ENCODE measurements around the gene SLC30A10. TPM values are rescaled to one million over a fixed set of nuclear protein-coding genes. Genes with fewer than 3 reads are reported as not detected.
"Not testable (repeated sequence)": the region's sequence is repeated elsewhere in the genome, so short reads cannot be mapped to it uniquely, and the experiment has no call there.

Gene SLC30A10
- polyA plus RNA-seq, result under 1 TPM in 1 of 3 donors, not detected in 2; 0.03 TPM

DNA sequence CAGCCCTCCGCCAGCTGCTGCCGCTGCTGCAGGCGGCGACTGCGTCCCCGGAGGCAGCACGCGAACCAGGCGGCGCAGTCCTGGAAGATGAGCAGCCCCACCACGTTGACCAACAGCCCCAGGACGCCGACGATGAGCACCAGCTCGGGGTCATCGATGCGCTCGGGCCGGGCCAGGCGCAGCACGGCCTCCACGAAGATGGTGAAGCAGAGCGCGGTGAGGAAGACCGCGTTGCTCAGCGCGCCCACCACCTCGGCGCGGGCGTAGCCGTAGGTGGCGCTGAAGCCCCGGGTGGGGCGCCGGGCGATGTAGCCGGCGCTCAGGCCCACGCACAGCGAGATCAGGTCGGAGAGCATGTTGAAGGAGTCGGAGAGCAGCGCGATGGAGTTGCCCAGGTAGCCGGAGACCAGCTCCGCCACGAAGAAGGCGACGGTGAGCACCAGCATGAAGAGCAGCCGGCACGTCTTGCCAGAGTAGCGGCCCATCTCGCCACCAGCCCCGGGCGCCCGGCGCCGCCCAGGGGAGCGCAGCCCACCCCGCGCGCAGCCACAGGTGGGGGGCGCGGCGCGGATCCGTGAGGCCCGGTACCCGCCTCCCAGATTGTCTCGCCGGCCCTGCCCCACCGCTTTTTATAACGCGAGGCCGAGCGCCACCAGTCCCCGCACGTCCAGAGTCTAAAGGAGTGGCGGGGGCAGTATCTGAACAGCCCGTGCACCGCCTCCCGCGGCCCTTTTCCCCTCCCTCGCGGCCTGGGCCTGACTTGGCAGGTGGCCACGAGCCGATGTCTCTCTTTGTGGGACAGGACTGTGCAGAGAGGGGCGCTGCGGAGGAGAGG lies at the start of gene SLC30A10:
Gene SLC30A10 (minus strand): TSS at position 602 of the 835 bp plus-strand sequence. CDS start 117 bp downstream, at position 485.
- no peak within 1 kb of the TSS for H3K27ac ChIP-seq (ENCODE audit: low read depth, low read length)
- 1% methylated on average over 78 to 91 of the region's 91 CpGs for WGBS, 3 donors

GRCh38 chr1:219973213-219973612 lies 44.9 kb upstream of the SLC30A10 start:
- no peak overlapping the region for H3K27ac ChIP-seq (ENCODE audit: low read depth, low read length)
- 63 to 91% (median 85%) methylated on average over 3 of the region's 3 CpGs for WGBS, 3 donors

DNA sequence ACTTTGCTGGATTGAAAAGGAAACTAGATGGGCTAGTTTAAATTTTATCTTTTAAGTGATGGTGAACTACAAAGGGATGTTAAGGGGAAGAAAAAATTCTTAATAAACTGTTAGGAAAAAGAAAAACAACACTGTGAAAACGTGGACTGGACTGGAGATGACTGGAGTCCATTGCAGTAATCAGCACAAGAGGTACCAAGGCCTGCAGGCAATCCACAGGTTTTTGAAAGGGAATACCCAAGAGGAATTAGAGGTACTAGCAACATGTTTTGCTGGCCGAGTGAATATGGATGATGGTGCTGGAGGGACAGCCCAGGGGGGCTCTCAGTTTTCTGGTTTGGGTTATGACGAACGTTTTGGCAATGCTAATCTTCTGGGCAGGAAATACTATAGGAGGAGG lies 39.0 kb upstream of the SLC30A10 start:
- H3K27ac ChIP-seq (ENCODE audit: low read depth, low read length), result no peak overlapping the region
- WGBS, 3 donors, result 82 to 89% (median 89%) methylated on average over 4 of the region's 4 CpGs

GRCh38 chr1:219966071-219966349 lies 37.7 kb upstream of the SLC30A10 start:
- H3K27ac ChIP-seq (ENCODE audit: low read depth, low read length), result no peak overlapping the region
- WGBS, 3 donors, result 76 to 91% (median 91%) methylated on average over 2 of the region's 2 CpGs

- 75 to 86% (median 84%) methylated on average over 6 of the region's 6 CpGs for WGBS, 3 donors
- H3K27ac ChIP-seq (ENCODE audit: low read depth, low read length), result no peak overlapping the region
Observed at GRCh38 chr1:219965285-219966070, 37.1 kb upstream of the SLC30A10 start.

- WGBS, 3 donors, result 54 to 88% (median 82%) methylated on average over 7 of the region's 7 CpGs
- H3K27ac ChIP-seq (ENCODE audit: low read depth, low read length), result no peak overlapping the region
Observed at GRCh38 chr1:219963432-219963831, 35.1 kb upstream of the SLC30A10 start.

GRCh38 chr1:219961684-219962083 lies 33.3 kb upstream of the SLC30A10 start:
- no peak overlapping the region for H3K27ac ChIP-seq (ENCODE audit: low read depth, low read length)
- 86 to 88% (median 86%) methylated on average over 3 of the region's 3 CpGs for WGBS, 3 donors

DNA sequence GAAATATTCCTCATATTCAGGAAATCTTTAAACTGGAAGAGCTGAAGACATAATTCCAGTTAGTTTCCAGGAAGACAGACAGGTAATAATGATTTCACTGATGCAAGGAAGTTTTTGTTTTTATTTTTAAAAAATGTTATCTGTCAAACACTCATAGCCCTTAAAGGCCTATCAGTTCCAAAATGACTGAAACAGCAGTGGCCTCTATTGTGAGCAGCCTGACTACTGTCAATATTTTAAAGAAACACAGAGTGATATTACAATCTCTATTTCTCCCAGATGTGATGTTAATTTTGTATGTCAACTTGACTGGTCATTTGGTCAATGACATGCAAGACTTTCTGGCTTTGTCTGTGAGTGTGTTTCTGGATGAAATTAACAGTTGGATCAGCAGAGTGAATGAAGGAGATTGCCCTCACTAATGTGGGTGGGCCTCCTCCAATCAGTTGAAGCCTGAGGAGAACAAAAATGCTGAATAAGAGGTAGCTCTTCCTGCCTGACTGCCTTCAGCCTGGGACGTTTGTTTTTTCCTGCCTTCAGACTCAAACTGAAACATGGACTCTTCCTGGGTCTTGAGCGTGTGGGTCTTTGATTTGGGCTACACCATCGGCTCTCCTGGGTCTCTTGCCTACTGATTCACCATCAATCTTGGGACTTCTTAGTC lies 31.3 kb upstream of the SLC30A10 start:
- no peak overlapping the region for H3K27ac ChIP-seq (ENCODE audit: low read depth, low read length)
- 61 to 82% (median 65%) methylated on average over 3 of the region's 3 CpGs for WGBS, 3 donors

GRCh38 chr1:219958875-219959417 lies 30.6 kb upstream of the SLC30A10 start:
- no peak overlapping the region for H3K27ac ChIP-seq (ENCODE audit: low read depth, low read length)
- WGBS, 3 donors, result 85 to 93% (median 93%) methylated on average over 16 of the region's 16 CpGs

- WGBS, 3 donors, result 55 to 85% (median 76%) methylated on average over 11 of the region's 11 CpGs
- H3K27ac ChIP-seq (ENCODE audit: low read depth, low read length), result no peak overlapping the region
Observed at GRCh38 chr1:219954736-219955421, 26.5 kb upstream of the SLC30A10 start.

- WGBS, 3 donors, result 86 to 92% (median 89%) methylated on average over 6 of the region's 6 CpGs
- no peak overlapping the region for H3K27ac ChIP-seq (ENCODE audit: low read depth, low read length)
Observed at GRCh38 chr1:219954052-219954451, 25.7 kb upstream of the SLC30A10 start.

GRCh38 chr1:219952361-219952760 lies 24.0 kb upstream of the SLC30A10 start:
- no peak overlapping the region for H3K27ac ChIP-seq (ENCODE audit: low read depth, low read length)

- H3K27ac ChIP-seq (ENCODE audit: low read depth, low read length), result not testable (repeated sequence)
- WGBS, 3 donors, result 96 to 99% (median 98%) methylated on average over 3 of the region's 5 CpGs
Observed at GRCh38 chr1:219949227-219949626, 20.9 kb upstream of the SLC30A10 start.

DNA sequence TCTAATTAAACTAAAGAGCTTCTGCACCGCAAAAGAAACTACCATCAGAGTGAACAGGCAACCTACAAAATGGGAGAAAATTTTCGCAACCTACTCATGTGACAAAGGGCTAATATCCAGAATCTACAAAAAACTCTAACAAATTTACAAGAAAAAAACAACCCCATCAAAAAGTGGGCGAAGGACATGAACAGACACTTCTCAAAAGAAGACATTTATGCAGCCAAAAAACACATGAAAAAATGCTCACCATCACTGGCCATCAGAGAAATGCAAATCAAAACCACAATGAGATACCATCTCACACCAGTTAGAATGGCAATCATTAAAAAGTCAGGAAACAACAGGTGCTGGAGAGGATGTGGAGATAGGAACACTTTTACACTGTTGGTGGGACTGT lies 20.4 kb upstream of the SLC30A10 start:
- WGBS, 3 donors, result 71 to 98% (median 92%) methylated on average over 3 of the region's 3 CpGs
- not testable (repeated sequence) for H3K27ac ChIP-seq (ENCODE audit: low read depth, low read length)

GRCh38 chr1:219945795-219946194 lies 17.4 kb upstream of the SLC30A10 start:
- H3K27ac ChIP-seq (ENCODE audit: low read depth, low read length), result no peak overlapping the region

DNA sequence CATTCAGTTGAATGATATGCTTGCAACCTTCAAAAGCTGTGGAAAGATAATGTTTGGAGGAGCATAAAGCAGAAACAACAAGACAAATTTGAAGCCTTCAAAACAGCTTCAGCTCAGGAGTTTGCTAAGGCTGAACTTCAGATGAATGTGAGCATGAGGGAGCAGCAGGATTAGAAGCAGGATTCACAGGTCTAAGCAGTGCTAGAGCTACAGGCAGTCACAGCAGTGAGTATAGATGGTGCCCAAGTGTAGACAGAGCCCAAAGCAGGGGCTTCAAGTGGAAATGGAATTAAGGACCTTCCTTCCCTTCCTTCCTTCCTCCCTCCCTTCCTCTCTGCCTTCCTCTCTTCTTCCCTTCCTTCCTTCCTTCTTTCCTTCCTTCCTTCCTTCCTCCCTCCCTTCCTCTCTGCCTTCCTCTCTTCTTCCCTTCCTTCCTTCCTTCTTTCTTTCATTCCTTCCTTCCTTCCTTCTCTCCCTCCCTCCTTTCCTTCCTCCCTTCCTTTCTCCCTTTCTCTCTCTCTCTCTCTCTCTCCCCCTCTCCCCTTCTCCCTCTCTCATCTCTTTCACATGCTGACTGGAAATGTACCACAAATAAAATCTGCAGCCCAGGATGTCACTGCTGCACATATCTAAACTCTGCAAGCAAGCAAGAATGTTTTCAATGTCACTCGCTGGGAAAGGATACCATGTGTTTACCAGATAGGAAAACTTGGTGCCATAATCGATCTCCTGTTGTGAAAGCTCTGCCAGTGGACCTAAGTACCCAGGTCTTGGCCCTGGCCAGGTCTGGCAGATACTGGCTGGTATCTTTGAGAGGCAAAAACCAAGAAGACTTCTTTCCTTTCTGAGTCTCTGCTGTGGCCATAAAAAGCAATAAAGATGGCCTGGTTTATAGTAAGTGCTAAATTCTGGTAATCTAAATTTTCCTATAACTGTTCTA lies 13.1 kb upstream of the SLC30A10 start:
- H3K27ac ChIP-seq (ENCODE audit: low read depth, low read length), result no peak overlapping the region
- 41 to 81% (median 79%) methylated on average over 2 of the region's 2 CpGs for WGBS, 3 donors

- H3K27ac ChIP-seq (ENCODE audit: low read depth, low read length), result no peak overlapping the region
- 32 to 72% (median 66%) methylated on average over 3 of the region's 3 CpGs for WGBS, 3 donors
Observed at GRCh38 chr1:219940707-219941106, 12.3 kb upstream of the SLC30A10 start.
